ENCODE results near the gene TRPC4AP.
"Not testable (repeated sequence)": the region's sequence is repeated elsewhere in the genome, so short reads cannot be mapped to it uniquely, and the experiment has no call there.

The TRPC4AP gene

GRCh38 chr20:35092524-35093266 is at the start of gene TRPC4AP:
TRPC4AP (minus strand) TSS chr20:35092807; CDS start chr20:35092781, 26 bp downstream.
- no peak for DNase-seq (ENCODE audit: low read depth)

- no peak for DNase-seq (ENCODE audit: low read depth)
Observed at GRCh38 chr20:35135867-35136586, 43.4 kb upstream of the TRPC4AP start.

- DNase-seq (ENCODE audit: low read depth): no peak
Observed at GRCh38 chr20:35134880-35135279, 42.3 kb upstream of the TRPC4AP start.

GRCh38 chr20:35134472-35134871 is 41.9 kb upstream of the TRPC4AP start:
- DNase-seq (ENCODE audit: low read depth): no peak

- no peak for DNase-seq (ENCODE audit: low read depth)
Observed at GRCh38 chr20:35133735-35134134, 41.1 kb upstream of the TRPC4AP start.

GRCh38 chr20:35133031-35133430 is 40.4 kb upstream of the TRPC4AP start:
- no peak for DNase-seq (ENCODE audit: low read depth)

GRCh38 chr20:35131934-35132333 is 39.3 kb upstream of the TRPC4AP start:
- DNase-seq (ENCODE audit: low read depth): no peak

- DNase-seq (ENCODE audit: low read depth): no peak
Observed at GRCh38 chr20:35129647-35130069, 37.1 kb upstream of the TRPC4AP start.

- DNase-seq (ENCODE audit: low read depth): no peak
Observed at GRCh38 chr20:35125753-35126152, 33.1 kb upstream of the TRPC4AP start.

GRCh38 chr20:35122756-35123405 is 30.3 kb upstream of the TRPC4AP start:
- DNase-seq (ENCODE audit: low read depth): no peak

GRCh38 chr20:35121186-35121585 is 28.6 kb upstream of the TRPC4AP start:
- DNase-seq (ENCODE audit: low read depth): no peak

GRCh38 chr20:35120012-35120701 is 27.6 kb upstream of the TRPC4AP start:
- peak; percentile 73 for DNase-seq (ENCODE audit: low read depth)

GRCh38 chr20:35117629-35118028 is 25.0 kb upstream of the TRPC4AP start:
- no peak for DNase-seq (ENCODE audit: low read depth)

- DNase-seq (ENCODE audit: low read depth): no peak
Observed at GRCh38 chr20:35117196-35117595, 24.6 kb upstream of the TRPC4AP start.

GRCh38 chr20:35116258-35116657 is 23.7 kb upstream of the TRPC4AP start:
- no peak for DNase-seq (ENCODE audit: low read depth)

- no peak for DNase-seq (ENCODE audit: low read depth)
Observed at GRCh38 chr20:35115606-35116005, 23.0 kb upstream of the TRPC4AP start.

- not testable (repeated sequence) for DNase-seq (ENCODE audit: low read depth)
Observed at GRCh38 chr20:35112276-35112675, 19.7 kb upstream of the TRPC4AP start.

- DNase-seq (ENCODE audit: low read depth): no peak
Observed at GRCh38 chr20:35111141-35111888, 18.7 kb upstream of the TRPC4AP start.

GRCh38 chr20:35108921-35109320 is 16.3 kb upstream of the TRPC4AP start:
- DNase-seq (ENCODE audit: low read depth): no peak

- DNase-seq (ENCODE audit: low read depth): no peak
Observed at GRCh38 chr20:35106827-35107380, 14.3 kb upstream of the TRPC4AP start.

GRCh38 chr20:35104685-35105295 is 12.2 kb upstream of the TRPC4AP start:
- DNase-seq (ENCODE audit: low read depth): no peak

Data from non-pigmented ciliary epithelial cell (primary cell).